Activated CD4-positive, alpha-beta memory T cell treated with anti-CD3 and anti-CD28 coated beads for 36 hours (primary cell): ENCODE results near the gene CDH12. TPM values are rescaled to one million over a fixed set of nuclear protein-coding genes. Genes with fewer than 3 reads are reported as not detected.
"Not testable (repeated sequence)": the region's sequence is repeated elsewhere in the genome, so short reads cannot be mapped to it uniquely, and the experiment has no call there.

ENCODE experiments used
- CTCF ChIA-PET: fragments of 350-600 bp; sonication (Branson Sonifier 250); formaldehyde crosslinking; loops from one replicate; lab custom pipeline; 2021; ENCODE audit warnings: antibody characterized with exemption, inconsistent platforms; lab: Charles Lee
- POLR2A ChIA-PET: fragments of 350-600 bp; sonication (Branson Sonifier 250); formaldehyde crosslinking; loops from one replicate; lab custom pipeline; 2021; ENCODE audit warnings: antibody characterized with exemption; lab: Charles Lee
- DNase-seq: peaks from one replicate; pipeline ENCODE4 v3.0.0-alpha.2; 2020
- H3K27ac Mint-ChIP-seq: one replicate; pipeline ENCODE4 v1.8.0; 2021; ENCODE audit warnings: mixed read lengths
- H3K27me3 Mint-ChIP-seq: one replicate; pipeline ENCODE4 v1.8.0; 2021; ENCODE audit warnings: mixed read lengths
- H3K36me3 Mint-ChIP-seq: one replicate; pipeline ENCODE4 v1.8.0; 2021; ENCODE audit warnings: mixed read lengths
- H3K4me1 Mint-ChIP-seq: one replicate; pipeline ENCODE4 v1.8.0; 2021; ENCODE audit warnings: low read depth, mixed read lengths
- H3K4me3 Mint-ChIP-seq: one replicate; pipeline ENCODE4 v1.8.0; 2021; ENCODE audit warnings: mild to moderate bottlenecking, mixed read lengths
- H3K9me3 Mint-ChIP-seq: one replicate; pipeline ENCODE4 v1.8.0; 2021; ENCODE audit warnings: mixed read lengths
- intact Hi-C: fragments of 100-400 bp; cut with micrococcal nuclease; formaldehyde crosslinking; loops from one replicate; pipeline ENCODE4 v1.15.1; 2023
- total RNA-seq, 2 experiments: library from RNA; stranded (reverse); gene quantifications; one replicate each; pipeline ENCODE4 v1.2.3, GENCODE V29; 2021

The CDH12 gene
- total RNA-seq, 2 experiments from 2014 or later = not detected

DNA sequence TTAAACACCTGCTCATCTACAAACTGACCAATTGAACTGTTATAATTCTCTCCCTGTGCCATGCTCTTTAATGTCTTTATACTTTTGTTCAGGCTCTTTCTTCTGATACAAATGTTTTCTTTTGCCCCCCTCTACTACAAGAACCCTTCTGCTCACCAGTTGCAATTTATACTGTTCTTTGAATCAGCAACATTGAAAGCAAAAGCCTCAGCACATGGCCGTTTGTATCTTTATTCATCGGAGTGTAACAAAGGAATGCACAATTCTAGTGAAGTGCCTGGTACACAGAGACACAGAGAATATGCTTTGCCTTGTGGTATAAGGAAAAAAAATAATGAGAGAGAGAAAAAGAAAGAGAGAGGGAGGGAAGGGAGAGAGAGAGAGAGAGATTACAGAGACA is 547.1 kb downstream of the CDH12 start:
- peaks cover 11% of the 10 kb centered on the region for H3K9me3 Mint-ChIP-seq
- no peaks in the 10 kb centered on the region for H3K27me3 Mint-ChIP-seq
- DNase-seq = no peak
- H3K4me3 Mint-ChIP-seq = no peak overlapping the region
- POLR2A ChIA-PET = no interaction called here
- H3K4me1 Mint-ChIP-seq = no peaks in the 10 kb centered on the region
- H3K36me3 Mint-ChIP-seq = no peaks in the 10 kb centered on the region
- intact Hi-C loops = no loop called here
- H3K27ac Mint-ChIP-seq = no peak overlapping the region
- CTCF ChIA-PET = no interaction called here

DNA sequence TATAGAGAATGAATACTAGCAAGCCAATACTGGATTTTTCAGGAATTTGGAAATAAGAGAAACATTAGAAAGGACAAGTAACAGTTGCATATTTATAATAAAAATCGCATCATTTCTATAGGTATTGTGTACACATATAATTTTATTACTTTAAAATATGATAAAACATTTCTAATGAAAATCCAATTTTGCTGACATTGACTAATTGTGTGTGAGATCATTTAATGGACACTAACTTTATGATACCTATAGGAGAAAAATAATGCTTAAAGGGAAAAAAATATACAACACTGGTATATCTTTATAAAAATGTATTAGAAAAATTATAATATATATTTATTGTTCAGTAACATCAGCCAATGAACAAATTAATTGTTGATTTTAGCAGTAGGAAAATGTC is 557.3 kb downstream of the CDH12 start:
- ChIA-PET POLR2A (no interaction called here), CTCF (no interaction called here)

DNA sequence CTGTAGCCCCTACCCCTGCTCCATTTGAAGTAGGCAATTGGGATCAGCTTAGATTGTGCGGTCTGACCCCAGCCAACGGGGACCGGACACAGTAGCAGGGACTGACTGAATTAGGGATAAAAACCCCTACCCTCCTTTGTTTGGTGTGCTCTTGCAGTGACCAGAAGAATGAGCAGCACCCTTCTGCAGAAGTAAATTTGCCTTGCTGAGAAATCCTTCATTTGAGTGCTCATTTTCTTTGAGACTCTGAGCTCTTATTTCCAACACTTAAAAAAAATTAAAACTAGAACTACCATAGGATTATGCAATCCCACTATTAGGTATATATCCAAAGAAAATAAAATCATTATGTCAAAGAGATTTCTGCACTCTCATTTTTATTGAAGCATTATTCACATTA is 560.0 kb downstream of the CDH12 start:
- CTCF ChIA-PET = no interaction called here
- Mint-ChIP-seq H3K36me3 (no peaks in the 10 kb centered on the region), H3K4me3 (no peak overlapping the region), H3K9me3 (peaks cover 40% of the 10 kb centered on the region), H3K27me3 (no peaks in the 10 kb centered on the region), H3K27ac (no peak overlapping the region), H3K4me1 (no peaks in the 10 kb centered on the region)
- intact Hi-C loops = no loop called here
- POLR2A ChIA-PET = no interaction called here
- DNase-seq = no peak

More for the DNA sequence above, 557.3 kb downstream of the CDH12 start:
- intact Hi-C loops = no loop called here
- Mint-ChIP-seq H3K27ac (no peak overlapping the region), H3K4me1 (no peaks in the 10 kb centered on the region), H3K27me3 (no peaks in the 10 kb centered on the region), H3K4me3 (no peak overlapping the region), H3K36me3 (no peaks in the 10 kb centered on the region), H3K9me3 (peaks cover 38% of the 10 kb centered on the region)
- no peak for DNase-seq

DNA sequence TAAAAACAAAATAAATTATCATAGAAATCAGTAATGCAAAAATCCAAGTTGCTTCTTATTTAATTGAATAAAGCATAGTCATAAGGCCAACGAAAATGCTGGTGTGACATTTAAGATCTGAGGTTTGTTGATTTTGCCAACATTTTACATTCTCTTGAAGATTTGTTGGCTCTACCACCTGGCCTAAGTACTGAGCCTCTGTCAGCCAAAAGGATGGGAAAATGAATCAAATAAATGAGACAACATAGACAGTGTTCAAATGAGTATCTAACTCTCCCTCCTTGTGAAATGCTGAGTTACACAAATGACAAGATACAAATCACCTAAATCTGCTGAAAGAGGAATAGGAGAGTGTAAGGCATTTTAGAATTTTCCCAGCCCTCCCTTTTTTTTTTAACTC is 575.0 kb downstream of the CDH12 start:
- ChIA-PET POLR2A (no interaction called here), CTCF (no interaction called here)
- Mint-ChIP-seq H3K27ac (no peak overlapping the region), H3K4me3 (no peak overlapping the region), H3K4me1 (no peaks in the 10 kb centered on the region), H3K36me3 (no peaks in the 10 kb centered on the region), H3K27me3 (no peaks in the 10 kb centered on the region), H3K9me3 (peaks cover 16% of the 10 kb centered on the region)
- intact Hi-C loops = no loop called here
- DNase-seq = no peak

DNA sequence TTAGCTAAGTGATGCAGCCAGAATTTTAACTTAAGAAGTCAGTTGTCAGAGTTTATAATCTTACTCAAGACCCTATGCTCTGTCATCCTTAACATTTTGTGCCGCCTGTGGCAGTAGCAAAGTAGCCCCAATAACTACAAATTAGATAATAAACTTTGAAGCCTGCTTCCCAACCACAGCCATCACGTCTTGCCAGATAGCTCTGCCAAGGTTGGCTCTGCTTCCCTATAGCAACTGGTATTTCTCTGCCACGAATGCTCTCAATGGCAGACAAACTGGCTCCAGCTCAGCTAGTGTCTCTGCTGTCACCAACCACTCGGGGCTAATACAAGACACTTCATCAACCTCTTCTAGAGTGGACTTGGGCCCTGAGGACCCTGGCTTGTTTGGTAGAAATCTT is 576.1 kb downstream of the CDH12 start:
- Mint-ChIP-seq H3K9me3 (peaks cover 19% of the 10 kb centered on the region), H3K36me3 (no peaks in the 10 kb centered on the region), H3K27me3 (no peaks in the 10 kb centered on the region), H3K4me3 (no peak overlapping the region), H3K4me1 (no peaks in the 10 kb centered on the region), H3K27ac (no peak overlapping the region)
- no peak for DNase-seq
- intact Hi-C loops = no loop called here
- CTCF ChIA-PET = no interaction called here
- POLR2A ChIA-PET = no interaction called here

DNA sequence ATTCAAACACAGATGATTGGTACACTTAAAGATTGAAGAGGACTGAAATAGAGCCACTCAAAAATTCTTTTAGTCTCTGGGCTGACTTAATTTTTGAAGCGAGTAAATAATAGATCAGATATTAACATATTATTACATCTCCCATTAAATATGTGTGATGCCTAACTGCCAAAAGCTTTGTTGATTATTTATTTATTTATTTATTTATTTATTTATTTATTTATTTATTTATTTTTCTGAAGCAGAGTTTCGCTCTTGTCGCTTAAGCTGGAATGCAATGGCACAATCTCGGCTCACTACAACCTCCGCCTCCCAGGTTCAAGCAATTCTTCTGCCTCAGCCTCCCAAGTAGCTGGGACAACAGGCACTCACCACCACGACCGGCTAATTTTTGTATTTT is 587.3 kb downstream of the CDH12 start:
- H3K9me3 Mint-ChIP-seq, H3K36me3 Mint-ChIP-seq: not testable (repeated sequence)

DNA sequence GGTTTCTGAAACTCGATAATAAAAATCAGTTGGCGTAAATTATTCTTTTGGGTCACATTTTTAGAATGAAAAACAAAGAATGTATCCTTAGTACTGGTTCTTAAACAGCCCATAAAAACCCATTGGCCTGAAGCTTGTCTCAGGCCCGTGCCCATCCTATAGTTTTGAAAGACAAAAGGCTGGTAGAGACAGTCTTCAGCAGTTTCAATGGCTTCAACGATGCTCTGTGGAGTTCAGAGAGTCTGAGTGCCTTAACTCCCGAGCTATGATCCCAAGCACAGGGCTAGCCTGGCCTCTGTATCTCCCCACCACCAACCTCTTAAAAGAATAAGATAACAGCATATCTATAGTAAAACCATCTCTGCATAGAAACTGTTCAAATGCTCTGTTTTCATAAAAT is 595.0 kb downstream of the CDH12 start:
- POLR2A ChIA-PET = no interaction called here
- H3K36me3 Mint-ChIP-seq = no peaks in the 10 kb centered on the region

More for the DNA sequence above, 587.3 kb downstream of the CDH12 start:
- POLR2A ChIA-PET, H3K27ac Mint-ChIP-seq, H3K4me1 Mint-ChIP-seq, intact Hi-C loops, CTCF ChIA-PET, H3K4me3 Mint-ChIP-seq, DNase-seq, H3K27me3 Mint-ChIP-seq: not testable (repeated sequence)

DNA sequence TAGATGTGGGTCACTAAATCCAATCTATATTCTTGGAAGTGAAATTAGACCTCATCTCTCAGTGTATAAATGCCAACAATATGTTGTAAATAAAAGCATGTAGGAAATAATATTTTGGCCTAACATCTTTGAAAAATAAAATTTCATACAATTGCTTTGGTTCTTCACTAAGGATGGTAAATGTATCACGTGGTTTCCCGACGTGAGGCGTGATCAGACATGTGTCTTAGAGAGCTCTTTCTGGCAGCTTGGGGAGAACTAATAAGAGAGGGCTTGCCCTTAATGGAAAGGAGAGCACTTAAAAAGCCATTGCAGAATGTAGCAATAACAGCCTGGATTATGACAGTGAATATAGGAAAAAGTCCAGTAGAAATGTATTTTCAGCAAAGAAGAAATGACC is 602.6 kb downstream of the CDH12 start:
- Mint-ChIP-seq H3K27me3 (no peaks in the 10 kb centered on the region), H3K36me3 (no peaks in the 10 kb centered on the region), H3K9me3 (peaks cover 15% of the 10 kb centered on the region), H3K27ac (no peak overlapping the region), H3K4me1 (no peaks in the 10 kb centered on the region), H3K4me3 (no peak overlapping the region)
- POLR2A ChIA-PET = no interaction called here
- intact Hi-C loops = no loop called here
- CTCF ChIA-PET = no interaction called here
- DNase-seq = no peak

More for the DNA sequence above, 595.0 kb downstream of the CDH12 start:
- DNase-seq = no peak
- H3K27ac Mint-ChIP-seq = no peak overlapping the region
- intact Hi-C loops = no loop called here
- CTCF ChIA-PET = no interaction called here
- H3K4me3 Mint-ChIP-seq = no peak overlapping the region
- no peaks in the 10 kb centered on the region for H3K27me3 Mint-ChIP-seq
- H3K4me1 Mint-ChIP-seq = no peaks in the 10 kb centered on the region
- H3K9me3 Mint-ChIP-seq = peaks cover 6% of the 10 kb centered on the region

DNA sequence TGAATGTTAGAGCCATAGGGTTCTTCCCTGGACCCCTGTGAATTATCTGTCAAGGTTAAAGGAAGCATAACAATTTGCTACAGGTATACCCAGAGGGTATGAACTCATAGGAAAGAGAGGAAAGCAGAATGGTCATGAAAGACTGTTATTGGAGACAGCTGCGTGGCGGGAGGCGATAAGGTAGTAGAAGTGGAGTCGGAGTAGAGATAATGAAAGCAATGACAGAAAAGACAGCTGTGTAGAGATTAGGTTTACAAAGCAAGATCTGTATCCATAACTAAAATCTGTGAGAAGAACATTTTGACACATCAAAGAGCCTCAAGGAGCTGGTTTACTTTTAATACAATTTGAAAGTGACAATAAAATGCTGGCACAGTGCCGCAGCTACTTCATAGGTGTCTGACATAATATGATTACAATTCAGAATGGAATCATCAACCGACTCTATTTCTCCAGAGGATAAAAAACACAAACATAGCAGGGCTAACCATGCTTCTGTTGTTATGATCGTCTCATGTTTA is 603.9 kb downstream of the CDH12 start:
- CTCF ChIA-PET = no interaction called here
- Mint-ChIP-seq H3K9me3 (peaks cover 21% of the 10 kb centered on the region), H3K4me1 (no peaks in the 10 kb centered on the region), H3K36me3 (no peaks in the 10 kb centered on the region), H3K4me3 (no peak overlapping the region), H3K27me3 (no peaks in the 10 kb centered on the region), H3K27ac (no peak overlapping the region)
- POLR2A ChIA-PET = no interaction called here
- intact Hi-C loops = no loop called here
- no peak for DNase-seq

DNA sequence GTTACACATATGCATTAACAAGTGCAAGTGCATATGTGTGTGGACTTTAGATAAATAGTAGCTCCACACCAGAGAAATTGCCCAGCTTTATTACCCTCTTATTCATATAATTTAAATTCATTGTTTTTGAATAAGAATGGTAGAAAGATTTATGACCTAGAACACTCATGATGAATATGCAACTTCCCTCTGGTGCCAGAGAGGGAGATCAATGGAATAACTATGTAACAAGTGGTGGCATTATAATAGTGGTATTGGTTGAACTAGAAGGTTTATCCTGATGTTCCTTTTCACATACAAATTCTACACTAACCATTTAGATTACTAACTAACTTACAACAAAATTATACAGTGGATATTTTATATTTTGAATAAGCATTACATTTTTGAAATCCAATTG is 607.4 kb downstream of the CDH12 start:
- ChIA-PET POLR2A (no interaction called here), CTCF (no interaction called here)
- H3K4me3 Mint-ChIP-seq = no peak overlapping the region
- intact Hi-C loops = no loop called here
- H3K27me3 Mint-ChIP-seq = no peaks in the 10 kb centered on the region
- H3K36me3 Mint-ChIP-seq = no peaks in the 10 kb centered on the region
- H3K27ac Mint-ChIP-seq = no peak overlapping the region
- no peaks in the 10 kb centered on the region for H3K4me1 Mint-ChIP-seq
- DNase-seq = no peak
- H3K9me3 Mint-ChIP-seq = peaks cover 18% of the 10 kb centered on the region

DNA sequence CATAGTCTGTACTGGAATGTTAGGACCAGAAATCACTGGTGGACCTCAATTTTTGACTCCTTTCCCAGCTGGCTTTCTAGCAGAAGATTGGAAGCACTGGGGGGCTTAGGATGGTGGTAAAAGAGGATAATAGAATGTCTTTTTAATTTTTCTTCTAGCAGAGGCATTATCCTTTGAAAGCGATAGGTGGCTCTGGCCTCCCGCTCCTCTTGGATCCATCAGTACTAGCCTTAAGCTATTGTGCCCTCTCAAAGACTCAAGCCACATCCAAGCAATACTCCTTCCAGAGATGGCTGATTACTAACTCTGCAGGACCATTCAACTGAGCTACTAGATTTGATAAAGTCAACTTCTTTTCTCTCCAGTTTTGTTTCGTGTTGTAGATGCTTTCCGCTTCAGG is 610.6 kb downstream of the CDH12 start:
- CTCF ChIA-PET = no interaction called here

DNA sequence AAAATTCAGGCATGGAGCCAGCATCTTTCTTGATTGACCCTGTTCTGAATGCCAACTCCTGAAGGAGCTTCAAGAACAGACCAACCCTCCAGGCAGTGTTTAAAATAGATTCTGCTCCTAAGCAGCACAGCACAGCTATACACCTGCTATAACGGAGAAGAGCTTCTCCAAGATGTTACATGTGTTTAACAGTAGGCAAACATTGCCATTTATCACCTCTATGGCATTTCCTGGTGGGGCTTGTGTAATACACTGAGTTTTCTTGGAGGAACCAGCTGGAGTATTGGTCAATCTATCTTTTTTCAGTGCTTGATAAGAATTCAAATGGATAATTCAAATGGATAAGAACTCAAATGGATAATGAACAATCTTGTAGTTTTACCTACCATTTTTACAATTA is 615.1 kb downstream of the CDH12 start:
- ChIA-PET POLR2A (no interaction called here), CTCF (no interaction called here)
- H3K4me1 Mint-ChIP-seq = no peaks in the 10 kb centered on the region
- no peaks in the 10 kb centered on the region for H3K36me3 Mint-ChIP-seq
- intact Hi-C loops = no loop called here
- DNase-seq = no peak
- H3K4me3 Mint-ChIP-seq = no peak overlapping the region
- no peaks in the 10 kb centered on the region for H3K27me3 Mint-ChIP-seq
- H3K9me3 Mint-ChIP-seq = peaks cover 6% of the 10 kb centered on the region
- H3K27ac Mint-ChIP-seq = no peak overlapping the region

More for the DNA sequence above, 610.6 kb downstream of the CDH12 start:
- Mint-ChIP-seq H3K36me3 (no peaks in the 10 kb centered on the region), H3K27me3 (no peaks in the 10 kb centered on the region), H3K27ac (no peak overlapping the region), H3K4me1 (no peaks in the 10 kb centered on the region), H3K4me3 (no peak overlapping the region), H3K9me3 (peaks cover 12% of the 10 kb centered on the region)
- intact Hi-C loops = no loop called here
- POLR2A ChIA-PET = no interaction called here
- DNase-seq = no peak

DNA sequence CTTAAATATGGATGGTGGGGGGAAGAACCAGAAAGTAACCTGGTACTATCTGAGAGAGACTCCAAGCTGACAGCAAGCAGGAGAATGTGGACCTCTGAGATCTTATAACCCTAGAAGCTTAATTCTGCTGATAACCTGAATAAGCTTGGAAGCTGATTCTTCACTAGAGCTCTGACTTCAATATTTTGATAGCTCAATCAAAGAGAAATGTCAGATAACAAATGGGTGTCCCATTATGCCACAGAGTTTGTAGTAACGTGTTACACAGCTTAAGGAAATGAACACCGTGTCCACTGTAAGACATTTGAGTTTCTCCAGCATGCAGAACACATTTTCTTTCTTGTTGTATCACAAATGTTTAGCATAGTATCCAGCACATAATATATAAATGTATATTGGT is 626.7 kb downstream of the CDH12 start:
- no peaks in the 10 kb centered on the region for H3K27me3 Mint-ChIP-seq
- H3K36me3 Mint-ChIP-seq = no peaks in the 10 kb centered on the region
- DNase-seq = no peak
- no peak overlapping the region for H3K27ac Mint-ChIP-seq
- H3K9me3 Mint-ChIP-seq = peaks cover 8% of the 10 kb centered on the region
- no peak overlapping the region for H3K4me3 Mint-ChIP-seq
- intact Hi-C loops = no loop called here
- ChIA-PET CTCF (no interaction called here), POLR2A (no interaction called here)
- no peaks in the 10 kb centered on the region for H3K4me1 Mint-ChIP-seq
